ENCODE measurements around the gene LIN28A. TPM values are rescaled to one million over a fixed set of nuclear protein-coding genes. Genes with fewer than 3 reads are reported as not detected.

The LIN28A gene
- polyA plus RNA-seq, 1 donor from 2014 or later: 1.0 TPM

- H3K9ac ChIP-seq (ENCODE audit: low read length): no peak overlapping the region
- H2AFZ ChIP-seq (ENCODE audit: low read depth, low read length): no peak overlapping the region
- no peak overlapping the region for H3K27ac ChIP-seq (ENCODE audit: low read length)
These were observed 35.5 kb upstream of the LIN28A start for GRCh38 chr1:26375081-26375480.

DNA sequence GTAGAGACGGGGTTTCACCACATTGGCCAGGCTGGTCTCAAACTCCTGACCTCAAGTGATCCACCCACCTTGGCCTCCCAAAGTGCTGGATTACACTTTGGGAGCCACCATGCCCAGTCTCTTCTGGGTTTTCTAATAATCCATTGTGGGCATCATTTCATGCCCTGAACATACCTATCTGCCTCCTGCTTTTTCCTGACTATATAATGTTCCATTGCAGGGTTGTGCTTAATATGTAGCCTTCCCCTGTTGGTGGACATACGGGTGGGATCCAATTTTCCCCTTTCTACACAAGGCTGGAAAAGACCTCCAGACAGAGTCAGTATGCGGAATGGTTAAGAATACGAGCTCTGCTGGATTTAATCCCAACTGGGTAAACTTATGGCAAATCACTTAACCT is 34.6 kb upstream of the LIN28A start:
- no peaks in the 10 kb centered on the region for H3K9me3 ChIP-seq (ENCODE audit: low read length)
- H2AFZ ChIP-seq (ENCODE audit: low read depth, low read length): no peak overlapping the region
- no peak overlapping the region for H3K4me2 ChIP-seq (ENCODE audit: low read length)
- no peaks in the 10 kb centered on the region for H3F3A ChIP-seq (ENCODE audit: insufficient read depth, low read length, poor library complexity, severe bottlenecking)
- H3K9me2 ChIP-seq (ENCODE audit: insufficient read depth, low read length): no peaks in the 10 kb centered on the region
- TF ChIP-seq SMC3 (conservative IDR thresholded peaks at IDR 0.05; ENCODE audit: poor library complexity) (no peak), EP300 (conservative IDR thresholded peaks at IDR 0.05; ENCODE audit: poor library complexity, severe bottlenecking) (no peak), EZH2 (IDR thresholded peaks at IDR 0.05; ENCODE audit: borderline replicate concordance, insufficient read depth, low read length, poor library complexity, severe bottlenecking) (no peak), RAD21 (conservative IDR thresholded peaks at IDR 0.05) (no peak), TAF1 (IDR thresholded peaks at IDR 0.05; ENCODE audit: low read depth) (no peak), CTCF (IDR thresholded peaks at IDR 0.05; ENCODE audit: poor library complexity, severe bottlenecking) (no peak)
- H3K79me2 ChIP-seq (replicated peaks; ENCODE audit: insufficient read depth, low read length): no peaks in the 10 kb centered on the region
- H3K4me3 ChIP-seq (ENCODE audit: low read length): no peak overlapping the region
- H4K20me1 ChIP-seq (ENCODE audit: insufficient read depth): no peaks in the 10 kb centered on the region
- no peak overlapping the region for H3K27ac ChIP-seq (ENCODE audit: low read length)
- H3K36me3 ChIP-seq (ENCODE audit: insufficient read depth, low read length): no peaks in the 10 kb centered on the region
- no peak overlapping the region for H3K9ac ChIP-seq (ENCODE audit: low read length)
- H3K27me3 ChIP-seq (ENCODE audit: insufficient read depth, low read depth, low read length): no peaks in the 10 kb centered on the region

More at GRCh38 chr1:26375081-26375480, 35.5 kb upstream of the LIN28A start:
- Histone ChIP-seq H3K4me2 (ENCODE audit: low read length) (no peak overlapping the region), H3K9me3 (ENCODE audit: low read length) (no peaks in the 10 kb centered on the region), H3K79me2 (replicated peaks; ENCODE audit: insufficient read depth, low read length) (no peaks in the 10 kb centered on the region), H3K36me3 (ENCODE audit: insufficient read depth, low read length) (no peaks in the 10 kb centered on the region), H3K4me3 (ENCODE audit: low read length) (no peak overlapping the region), H4K20me1 (ENCODE audit: insufficient read depth) (no peaks in the 10 kb centered on the region), H3K27me3 (ENCODE audit: insufficient read depth, low read depth, low read length) (no peaks in the 10 kb centered on the region), H3K9me2 (ENCODE audit: insufficient read depth, low read length) (no peaks in the 10 kb centered on the region), H3F3A (ENCODE audit: insufficient read depth, low read length, poor library complexity, severe bottlenecking) (no peaks in the 10 kb centered on the region)
- no peak for TF ChIP-seq REST (IDR thresholded peaks at IDR 0.05; ENCODE audit: borderline replicate concordance)
- TF ChIP-seq POLR2AphosphoS5 (IDR thresholded peaks at IDR 0.05): no peak
- TF ChIP-seq EP300 (conservative IDR thresholded peaks at IDR 0.05; ENCODE audit: poor library complexity, severe bottlenecking): no peak
- TF ChIP-seq SMC3 (conservative IDR thresholded peaks at IDR 0.05; ENCODE audit: poor library complexity): no peak
- TF ChIP-seq CTCF (IDR thresholded peaks at IDR 0.05; ENCODE audit: poor library complexity, severe bottlenecking): no peak
- no peak for TF ChIP-seq TAF1 (IDR thresholded peaks at IDR 0.05; ENCODE audit: low read depth)
- TF ChIP-seq RAD21 (conservative IDR thresholded peaks at IDR 0.05): no peak
- TF ChIP-seq MXI1 (conservative IDR thresholded peaks at IDR 0.05; ENCODE audit: poor library complexity, severe bottlenecking): no peak
- no peak for TF ChIP-seq EZH2 (IDR thresholded peaks at IDR 0.05; ENCODE audit: borderline replicate concordance, insufficient read depth, low read length, poor library complexity, severe bottlenecking)
